CD14-positive monocyte (primary cell): ENCODE results near the gene RGS19. TPM values are rescaled to one million over a fixed set of nuclear protein-coding genes. Genes with fewer than 3 reads are reported as not detected.

Experiments
- DNase-seq, 3 donors: peaks; one replicate each; pipeline ENCODE4 v3.0.0-alpha.2; 2011 to 2022
- H2AFZ ChIP-seq: 2 replicates; pipeline ENCODE4 v1.6.0; 2012; ENCODE audit warnings: mild to moderate bottlenecking, low read depth, low read length, inconsistent platforms; ENCODE audit not compliant: insufficient read depth, poor library complexity, severe bottlenecking
- H3K27ac ChIP-seq, 2 donors: 1 replicate in 1 of 2; 2 replicates in 1 of 2; pipeline ENCODE4 v1.5.1; 2012 to 2013; ENCODE audit warnings: low read length in 2 of 2, control low read depth in 1 of 2, inconsistent platforms in 1 of 2, low read depth in 1 of 2, mild to moderate bottlenecking in 1 of 2
- H3K27me3 ChIP-seq, 2 donors: one replicate each; pipeline versions ENCODE4 v1.6.0 to v1.6.1; 2011 to 2013; ENCODE audit warnings: low read length in 2 of 2; ENCODE audit not compliant: control insufficient read depth in 2 of 2, insufficient read depth in 2 of 2
- H3K36me3 ChIP-seq, 2 donors: replicated peaks in 1 of 2; 1 replicate in 1 of 2; 2 replicates in 1 of 2; pipeline versions ENCODE4 v1.5.1 to v1.6.1; 2012 to 2013; ENCODE audit warnings: low read length in 2 of 2, control low read depth in 1 of 2, inconsistent platforms in 1 of 2, mild to moderate bottlenecking in 1 of 2; ENCODE audit not compliant: insufficient read depth in 2 of 2, control insufficient read depth in 1 of 2
- H3K4me1 ChIP-seq, 2 donors: 1 replicate in 1 of 2; 2 replicates in 1 of 2; pipeline versions ENCODE4 v1.5.1 to v1.6.1; 2012 to 2013; ENCODE audit warnings: low read length in 2 of 2, control low read depth in 1 of 2, inconsistent platforms in 1 of 2, mild to moderate bottlenecking in 1 of 2, moderate library complexity in 1 of 2; ENCODE audit not compliant: insufficient read depth in 2 of 2, control insufficient read depth in 1 of 2
- H3K4me2 ChIP-seq: replicated peaks from 2 replicates; pipeline ENCODE3; 2012; ENCODE audit warnings: low read length, moderate library complexity, mild to moderate bottlenecking; ENCODE audit not compliant: poor library complexity, severe bottlenecking; ENCODE audit errors: extremely low read depth
- H3K4me3 ChIP-seq, 3 experiments: fragments of 200-600 bp in 1 of 3; sonication (generic) in 1 of 3; replicated peaks in 1 of 3; 1 replicate in 2 of 3; 2 replicates in 1 of 3; pipeline ENCODE4 v1.5.1; 2011 to 2013; ENCODE audit warnings: low read length in 3 of 3, mild to moderate bottlenecking in 3 of 3, control low read depth in 2 of 3, low read depth in 2 of 3, inconsistent platforms in 1 of 3, moderate library complexity in 1 of 3
- H3K79me2 ChIP-seq: 2 replicates; pipeline ENCODE4 v1.6.0; 2012; ENCODE audit warnings: mild to moderate bottlenecking, control low read depth, inconsistent platforms, low read length, moderate library complexity; ENCODE audit not compliant: insufficient read depth
- H3K9ac ChIP-seq: 2 replicates; pipeline ENCODE4 v1.6.0; 2017; ENCODE audit warnings: low read length, mild to moderate bottlenecking; ENCODE audit not compliant: insufficient read depth, poor library complexity, severe bottlenecking
- H3K9me3 ChIP-seq, 2 donors: replicated peaks in 1 of 2; 1 replicate in 1 of 2; 2 replicates in 1 of 2; pipeline versions ENCODE4 v1.5.1 to v1.6.1; 2012 to 2013; ENCODE audit warnings: low read length in 2 of 2, control low read depth in 1 of 2; ENCODE audit not compliant: control insufficient read depth in 1 of 2, insufficient read depth in 1 of 2
- H4K20me1 ChIP-seq: 2 replicates; pipeline ENCODE4 v1.6.0; 2012; ENCODE audit warnings: mild to moderate bottlenecking, low read length, control low read depth, moderate library complexity; ENCODE audit not compliant: insufficient read depth
- H3K27ac Mint-ChIP-seq, 7 donors: one replicate each; pipeline ENCODE4 v1.8.0; 2020; ENCODE audit warnings: mild to moderate bottlenecking in 7 of 7, mixed read lengths in 7 of 7, moderate library complexity in 6 of 7, inconsistent platforms in 2 of 7
- H3K27me3 Mint-ChIP-seq, 3 donors: one replicate each; pipeline ENCODE4 v1.8.0; 2021 to 2022; ENCODE audit warnings: low read depth in 3 of 3, mild to moderate bottlenecking in 3 of 3, mixed read lengths in 3 of 3, moderate library complexity in 3 of 3, inconsistent platforms in 1 of 3
- H3K36me3 Mint-ChIP-seq, 2 donors: one replicate each; pipeline ENCODE4 v1.8.0; 2020; ENCODE audit warnings: mixed read lengths in 2 of 2, inconsistent platforms in 1 of 2, mild to moderate bottlenecking in 1 of 2
- H3K4me1 Mint-ChIP-seq: one replicate; pipeline ENCODE4 v1.8.0; 2020; ENCODE audit warnings: mild to moderate bottlenecking, mixed read lengths
- H3K4me3 Mint-ChIP-seq, 2 donors: one replicate each; pipeline ENCODE4 v1.8.0; 2020; ENCODE audit warnings: mild to moderate bottlenecking in 2 of 2, mixed read lengths in 2 of 2, moderate library complexity in 1 of 2
- H3K9me3 Mint-ChIP-seq, 7 donors: one replicate each; pipeline ENCODE4 v1.8.0; 2020 to 2022; ENCODE audit warnings: mixed read lengths in 7 of 7, mild to moderate bottlenecking in 6 of 7, moderate library complexity in 6 of 7, inconsistent platforms in 2 of 7
- WGBS: methylation state at CpG from one replicate; pipeline ENCODE4 v1.1.5; 2013; ENCODE audit warnings: missing lambda C conversion rate; ENCODE audit not compliant: insufficient coverage; 5-methylcytosine and 5-hydroxymethylcytosine counted together
- intact Hi-C, 2 donors: fragments of 100-400 bp; cut with micrococcal nuclease; formaldehyde crosslinking; loops; one replicate each; pipeline versions ENCODE4 v1.15.0 to v1.15.1; 2023
- polyA plus RNA-seq, 3 donors: library from polyadenylated mRNA; depleted of rRNA in 1 of 3; unstranded in 2 of 3; stranded (reverse) in 1 of 3; fragments of 300-500 nt in 2 of 3; fragments of >200 nt in 1 of 3; fragmentation: Illumina TruSeq in 2 of 3; gene quantifications; 1 replicate in 2 of 3; 2 replicates in 1 of 3; pipeline ENCODE4 v1.2.3, GENCODE V29; 2012 to 2021
- TF ChIP-seq, protein P1 (sequence below): fragments of 200-600 bp; IDR thresholded peaks from one replicate; pipeline ENCODE4 v1.8.0; 2022; ENCODE audit warnings: antibody characterized with exemption, mild to moderate bottlenecking

RGS19 gene
- polyA plus RNA-seq, 3 donors: 235 to 280 (median 244) TPM

DNA sequence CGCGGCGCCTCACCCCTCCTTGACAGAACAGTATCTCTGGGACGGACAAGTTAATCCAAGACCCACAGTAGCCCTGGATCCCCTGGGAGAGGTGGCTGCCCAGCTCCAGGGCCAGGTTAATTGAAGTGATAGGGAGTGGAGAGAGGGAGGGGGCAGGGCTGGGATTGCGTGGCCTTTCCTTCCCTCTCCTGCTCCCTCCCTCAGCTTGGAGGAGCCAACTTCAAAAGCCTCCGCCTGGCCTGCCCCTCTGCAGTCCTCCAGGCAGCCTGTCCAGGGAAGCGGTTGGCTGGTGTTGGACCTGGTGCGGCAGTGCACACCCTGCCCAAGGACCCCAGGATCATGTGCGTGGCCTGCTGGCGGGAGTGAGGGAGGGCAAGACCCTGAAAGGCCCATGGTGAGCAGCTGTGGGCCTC is 43.4 kb downstream of the RGS19 start, which contains the start of gene C20orf204:
Gene C20orf204 (plus strand): TSS at position 250 of the 413 bp plus-strand sequence. CDS start 142 bp downstream, at position 392.
- peaks cover 34 to 41% of the 10 kb centered on the region in 2 donors for H3K36me3 Mint-ChIP-seq
- H3K9me3 Mint-ChIP-seq: peaks cover 0 to 4% (median 2%) of the 10 kb centered on the region in 7 donors
- no peak for DNase-seq
- Histone ChIP-seq H3K9ac (no peak within 1 kb of the TSS), H3K27ac (no peak within 1 kb of the TSS), H3K27me3 (peaks cover 12 to 43% of the 10 kb centered on the region in 2 donors), H3K4me1 (peaks cover 11 to 24% of the 10 kb centered on the region in 2 donors), H3K4me2 (no peak within 1 kb of the TSS), H3K9me3 (no peaks in the 10 kb centered on the region), H3K4me3 (no peak within 1 kb of the TSS), H3K79me2 (no peaks in the 10 kb centered on the region), H3K36me3 (peaks cover 24 to 45% of the 10 kb centered on the region in 2 donors), H4K20me1 (no peaks in the 10 kb centered on the region), H2AFZ (no peak within 1 kb of the TSS)
- H3K4me3 Mint-ChIP-seq: peak within 1 kb of the TSS in 1 of 2 donors; percentile 35
- intact Hi-C loops: no loop called here
- H3K27ac Mint-ChIP-seq: no peak within 1 kb of the TSS
- H3K4me1 Mint-ChIP-seq: peaks cover 8% of the 10 kb centered on the region
- TF ChIP-seq, protein P1, sequence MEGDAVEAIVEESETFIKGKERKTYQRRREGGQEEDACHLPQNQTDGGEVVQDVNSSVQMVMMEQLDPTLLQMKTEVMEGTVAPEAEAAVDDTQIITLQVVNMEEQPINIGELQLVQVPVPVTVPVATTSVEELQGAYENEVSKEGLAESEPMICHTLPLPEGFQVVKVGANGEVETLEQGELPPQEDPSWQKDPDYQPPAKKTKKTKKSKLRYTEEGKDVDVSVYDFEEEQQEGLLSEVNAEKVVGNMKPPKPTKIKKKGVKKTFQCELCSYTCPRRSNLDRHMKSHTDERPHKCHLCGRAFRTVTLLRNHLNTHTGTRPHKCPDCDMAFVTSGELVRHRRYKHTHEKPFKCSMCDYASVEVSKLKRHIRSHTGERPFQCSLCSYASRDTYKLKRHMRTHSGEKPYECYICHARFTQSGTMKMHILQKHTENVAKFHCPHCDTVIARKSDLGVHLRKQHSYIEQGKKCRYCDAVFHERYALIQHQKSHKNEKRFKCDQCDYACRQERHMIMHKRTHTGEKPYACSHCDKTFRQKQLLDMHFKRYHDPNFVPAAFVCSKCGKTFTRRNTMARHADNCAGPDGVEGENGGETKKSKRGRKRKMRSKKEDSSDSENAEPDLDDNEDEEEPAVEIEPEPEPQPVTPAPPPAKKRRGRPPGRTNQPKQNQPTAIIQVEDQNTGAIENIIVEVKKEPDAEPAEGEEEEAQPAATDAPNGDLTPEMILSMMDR: no peak
- WGBS: 92% methylated on average over 4 of the region's 10 CpGs
- H3K27me3 Mint-ChIP-seq: peaks cover 40 to 51% (median 43%) of the 10 kb centered on the region in 3 donors

DNA sequence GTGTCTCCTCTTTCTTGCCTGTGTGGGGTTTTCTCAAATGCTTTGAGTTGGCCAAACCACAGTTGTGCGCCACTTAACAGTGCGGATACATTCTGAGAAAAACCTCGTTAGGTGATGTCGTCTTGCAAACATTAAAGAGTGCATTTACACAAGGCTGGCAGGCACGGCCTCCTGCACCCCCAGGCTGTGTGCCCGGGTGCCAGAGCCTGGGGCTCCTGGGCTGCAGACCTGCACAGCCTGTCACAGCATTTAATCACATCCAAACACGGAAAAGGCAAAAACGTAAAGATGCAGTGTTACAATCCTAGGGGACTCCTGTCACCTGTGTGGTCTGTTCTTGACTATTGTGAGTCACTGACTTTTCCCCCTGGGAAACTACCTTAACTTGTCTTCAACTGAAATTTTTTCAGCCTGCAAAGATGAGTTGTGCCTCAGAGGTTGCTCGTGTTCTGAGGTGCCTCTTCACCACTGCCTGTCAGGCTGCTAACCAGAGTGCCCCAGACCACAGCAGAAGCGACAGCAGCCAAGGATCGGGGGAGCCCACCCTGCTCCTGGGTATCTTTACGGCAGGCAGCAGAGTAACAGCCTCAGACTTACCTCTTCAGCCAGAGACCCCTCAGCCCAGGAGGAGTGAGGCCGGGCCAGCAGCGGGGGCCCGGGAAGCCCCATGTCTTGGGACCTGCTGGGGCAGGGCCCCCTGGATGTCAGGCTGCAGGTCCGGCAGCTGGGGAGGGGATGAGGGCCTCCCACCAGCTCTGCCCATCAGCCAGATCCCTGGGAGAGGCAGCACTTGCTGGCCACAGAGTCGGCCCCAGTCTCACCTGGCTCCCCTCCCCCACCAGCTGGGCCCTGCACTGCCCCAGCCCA is 44.0 kb downstream of the RGS19 start:
- H3K4me2 ChIP-seq: no peak overlapping the region
- WGBS: 90% methylated on average over 13 of the region's 17 CpGs
- peaks cover 31 to 51% of the 10 kb centered on the region in 2 donors for H3K36me3 ChIP-seq
- intact Hi-C loops: no loop called here
- no peak overlapping the region for H2AFZ ChIP-seq
- peaks cover 0 to 4% (median 2%) of the 10 kb centered on the region in 7 donors for H3K9me3 Mint-ChIP-seq
- H3K9me3 ChIP-seq: no peaks in the 10 kb centered on the region
- TF ChIP-seq, protein P1: no peak
- H3K4me1 ChIP-seq: peaks cover 11 to 22% of the 10 kb centered on the region in 2 donors
- H4K20me1 ChIP-seq: no peaks in the 10 kb centered on the region
- no peak overlapping the region for H3K9ac ChIP-seq
- H3K79me2 ChIP-seq: no peaks in the 10 kb centered on the region
- H3K4me3 ChIP-seq: no peak overlapping the region
- H3K4me1 Mint-ChIP-seq: peaks cover 8% of the 10 kb centered on the region
- H3K4me3 Mint-ChIP-seq: no peak overlapping the region
- peaks cover 34 to 45% (median 37%) of the 10 kb centered on the region in 3 donors for H3K27me3 Mint-ChIP-seq
- H3K27ac Mint-ChIP-seq: no peak overlapping the region
- DNase-seq: no peak
- H3K27ac ChIP-seq: no peak overlapping the region
- peaks cover 40 to 47% of the 10 kb centered on the region in 2 donors for H3K36me3 Mint-ChIP-seq
- H3K27me3 ChIP-seq: peaks cover 9 to 37% of the 10 kb centered on the region in 2 donors
